Neural crest cell (in vitro differentiated cells): ENCODE results near the gene NBEAL1. TPM values are rescaled to one million over a fixed set of nuclear protein-coding genes. Genes with fewer than 3 reads are reported as not detected.

ENCODE experiments used
- DNase-seq: peaks from one replicate; pipeline ENCODE4 v3.0.0; 2021; ENCODE audit warnings: low read depth, mixed read lengths, low spot score
- H3K27ac Mint-ChIP-seq: one replicate; pipeline ENCODE4 v1.8.0; 2021; ENCODE audit warnings: mild to moderate bottlenecking, mixed read lengths; ENCODE audit not compliant: unreplicated experiment
- H3K27me3 Mint-ChIP-seq: 2 replicates; pipeline ENCODE4 v1.8.0; 2021; ENCODE audit warnings: low read depth, mild to moderate bottlenecking, mixed read lengths
- H3K36me3 Mint-ChIP-seq: 2 replicates; pipeline ENCODE4 v1.8.0; 2021; ENCODE audit warnings: low read depth, mild to moderate bottlenecking, mixed read lengths
- H3K4me1 Mint-ChIP-seq: 2 replicates; pipeline ENCODE4 v1.8.0; 2021; ENCODE audit warnings: mixed read lengths
- H3K4me3 Mint-ChIP-seq: one replicate; pipeline ENCODE4 v1.8.0; 2021; ENCODE audit warnings: mild to moderate bottlenecking, mixed read lengths
- H3K9me3 Mint-ChIP-seq: 2 replicates; pipeline ENCODE4 v1.8.0; 2021; ENCODE audit warnings: mixed read lengths
- total RNA-seq: library from RNA; stranded (reverse); gene quantifications from 2 replicates; pipeline ENCODE4 v1.2.1, GENCODE V29; 2021
- TF ChIP-seq, protein P1 (sequence below): fragments of 200-600 bp; sonication (generic); conservative IDR thresholded peaks from 2 replicates; pipeline ENCODE4 v1.5.0; 2021; ENCODE audit warnings: antibody characterized with exemption, mild to moderate bottlenecking

Gene NBEAL1
- total RNA-seq, 1 donor from 2014 or later: 12.6 TPM

GRCh38 chr2:203040966-203041521, 26.4 kb downstream of the NBEAL1 start:
- Mint-ChIP-seq H3K9me3 (no peaks in the 10 kb centered on the region), H3K4me3 (no peak overlapping the region), H3K36me3 (peaks cover 8% of the 10 kb centered on the region), H3K27me3 (no peaks in the 10 kb centered on the region), H3K27ac (no peak overlapping the region), H3K4me1 (peaks cover 7% of the 10 kb centered on the region)
- TF ChIP-seq, protein P1, sequence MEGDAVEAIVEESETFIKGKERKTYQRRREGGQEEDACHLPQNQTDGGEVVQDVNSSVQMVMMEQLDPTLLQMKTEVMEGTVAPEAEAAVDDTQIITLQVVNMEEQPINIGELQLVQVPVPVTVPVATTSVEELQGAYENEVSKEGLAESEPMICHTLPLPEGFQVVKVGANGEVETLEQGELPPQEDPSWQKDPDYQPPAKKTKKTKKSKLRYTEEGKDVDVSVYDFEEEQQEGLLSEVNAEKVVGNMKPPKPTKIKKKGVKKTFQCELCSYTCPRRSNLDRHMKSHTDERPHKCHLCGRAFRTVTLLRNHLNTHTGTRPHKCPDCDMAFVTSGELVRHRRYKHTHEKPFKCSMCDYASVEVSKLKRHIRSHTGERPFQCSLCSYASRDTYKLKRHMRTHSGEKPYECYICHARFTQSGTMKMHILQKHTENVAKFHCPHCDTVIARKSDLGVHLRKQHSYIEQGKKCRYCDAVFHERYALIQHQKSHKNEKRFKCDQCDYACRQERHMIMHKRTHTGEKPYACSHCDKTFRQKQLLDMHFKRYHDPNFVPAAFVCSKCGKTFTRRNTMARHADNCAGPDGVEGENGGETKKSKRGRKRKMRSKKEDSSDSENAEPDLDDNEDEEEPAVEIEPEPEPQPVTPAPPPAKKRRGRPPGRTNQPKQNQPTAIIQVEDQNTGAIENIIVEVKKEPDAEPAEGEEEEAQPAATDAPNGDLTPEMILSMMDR: no peak
- DNase-seq: no peak

GRCh38 chr2:203042178-203042577, 27.5 kb downstream of the NBEAL1 start:
- Mint-ChIP-seq H3K4me3 (no peak overlapping the region), H3K27ac (no peak overlapping the region), H3K27me3 (no peaks in the 10 kb centered on the region), H3K4me1 (peaks cover 7% of the 10 kb centered on the region), H3K9me3 (no peaks in the 10 kb centered on the region), H3K36me3 (peaks cover 11% of the 10 kb centered on the region)
- DNase-seq: no peak
- TF ChIP-seq, protein P1: no peak

GRCh38 chr2:203043226-203043625, 28.6 kb downstream of the NBEAL1 start:
- Mint-ChIP-seq H3K4me3 (no peak overlapping the region), H3K36me3 (peaks cover 13% of the 10 kb centered on the region)

DNA sequence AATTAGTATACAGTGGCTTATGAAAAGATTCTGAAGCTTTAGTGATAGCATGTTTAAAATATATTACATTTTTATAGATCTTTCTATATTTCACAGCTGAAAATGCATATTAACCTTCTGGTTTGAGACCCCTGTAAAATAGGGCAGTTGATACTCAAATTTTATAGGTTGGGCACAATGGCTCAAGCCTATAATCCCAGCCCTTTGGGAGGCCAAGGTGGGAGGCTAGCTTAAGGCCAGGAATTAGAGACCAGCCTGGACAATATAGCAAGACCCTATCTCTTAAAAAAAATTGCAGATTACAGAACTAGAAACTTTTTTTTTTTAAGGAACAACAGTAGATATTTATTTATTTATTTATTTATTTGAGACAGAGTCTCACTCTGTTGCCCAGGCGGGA, 31.2 kb downstream of the NBEAL1 start:
- H3K36me3 Mint-ChIP-seq: peaks cover 13% of the 10 kb centered on the region
- H3K4me3 Mint-ChIP-seq: no peak overlapping the region
- no peaks in the 10 kb centered on the region for H3K4me1 Mint-ChIP-seq
- no peak overlapping the region for H3K27ac Mint-ChIP-seq
- no peaks in the 10 kb centered on the region for H3K9me3 Mint-ChIP-seq
- no peaks in the 10 kb centered on the region for H3K27me3 Mint-ChIP-seq
- TF ChIP-seq, protein P1: no peak
- no peak for DNase-seq

More at GRCh38 chr2:203043226-203043625, 28.6 kb downstream of the NBEAL1 start:
- Mint-ChIP-seq H3K9me3 (no peaks in the 10 kb centered on the region), H3K27ac (no peak overlapping the region), H3K4me1 (peaks cover 5% of the 10 kb centered on the region), H3K27me3 (no peaks in the 10 kb centered on the region)
- TF ChIP-seq, protein P1: no peak
- DNase-seq: no peak

DNA sequence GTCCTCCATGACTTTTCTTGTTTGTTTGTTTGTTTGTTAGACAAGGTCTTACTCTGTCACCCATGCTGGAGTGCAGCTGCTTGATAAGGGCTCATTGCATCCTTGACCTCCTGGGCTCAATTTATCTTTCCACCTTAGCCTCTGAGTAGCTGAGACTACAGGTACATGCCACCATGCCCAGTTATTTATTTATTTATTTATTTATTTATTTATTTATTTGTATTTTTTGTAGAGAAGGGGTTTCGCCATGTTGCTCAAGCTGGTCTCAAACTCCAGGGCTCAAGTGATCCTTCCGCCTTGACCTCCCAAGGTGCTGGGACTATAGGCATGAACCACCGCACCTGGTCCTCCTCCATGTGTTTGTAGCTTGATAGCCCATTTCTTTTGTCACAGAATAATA, 37.9 kb downstream of the NBEAL1 start:
- H3K27ac Mint-ChIP-seq: no peak overlapping the region
- DNase-seq: no peak
- TF ChIP-seq, protein P1: no peak
- no peaks in the 10 kb centered on the region for H3K36me3 Mint-ChIP-seq
- no peaks in the 10 kb centered on the region for H3K27me3 Mint-ChIP-seq
- H3K9me3 Mint-ChIP-seq: no peaks in the 10 kb centered on the region
- H3K4me1 Mint-ChIP-seq: no peaks in the 10 kb centered on the region
- no peak overlapping the region for H3K4me3 Mint-ChIP-seq
